Measurements from ENCODE around the gene TBCD.

DNA sequence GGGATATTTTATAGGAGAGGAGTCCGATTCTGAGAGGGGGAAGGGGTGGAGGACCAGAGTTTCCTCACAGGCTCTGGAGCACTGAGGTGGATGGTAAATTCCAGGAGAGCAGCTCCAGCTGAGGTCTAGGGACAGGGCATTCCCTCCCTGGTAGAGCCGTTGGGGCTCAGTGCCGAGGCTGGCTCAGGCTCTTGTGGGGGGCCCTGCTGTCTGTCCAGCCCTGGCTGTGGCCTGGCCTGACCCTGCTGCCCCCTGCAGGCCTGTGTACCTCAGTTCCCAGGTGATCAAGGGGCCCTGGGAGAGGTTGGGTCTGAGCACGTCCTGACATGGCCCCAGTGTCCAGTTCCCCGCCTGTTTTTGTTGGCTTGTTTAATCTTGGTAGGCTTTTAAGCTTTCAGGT, 71.1 kb downstream of the TBCD start:
- TF ChIP-seq CTCF (conservative IDR thresholded peaks at IDR 0.05 in 1 of 2, IDR thresholded peaks at IDR 0.05 in 1 of 2; ENCODE audit: extremely low read depth in 1 of 2, insufficient read depth in 1 of 2, low read depth in 1 of 2, low read length in 2 of 2) (no peak), EZH2 (IDR thresholded peaks at IDR 0.05; ENCODE audit: borderline replicate concordance, low read length) (no peak)

All from mammary epithelial cell (primary cell).